HEK293 (cell line): ENCODE measurements around the gene BCAS3.

ENCODE experiments used
- CTCF ChIA-PET: fragments of 350-600 bp; formaldehyde crosslinking; extraction: SDS; loops from one replicate; lab custom pipeline; 2021; ENCODE audit warnings: antibody characterized with exemption; lab: Yijun Ruan, JAX
- POLR2A ChIA-PET: fragments of 300-600 bp; formaldehyde crosslinking; extraction: SDS; loops from one replicate; lab custom pipeline; 2020; ENCODE audit warnings: antibody characterized with exemption, inconsistent platforms; lab: Yijun Ruan, JAX
- H3K27ac ChIP-seq: fragments of 200-500 bp; sonication (Bioruptor generic); 2 replicates; pipeline ENCODE4 v1.5.1; 2014; ENCODE audit warnings: low read depth, low read length, control low read depth, inconsistent platforms; ENCODE audit errors: extremely low read depth
- H3K36me3 ChIP-seq, 2 experiments: fragments of 200-500 bp in 1 of 2; sonication (Bioruptor generic) in 1 of 2; 1 replicate in 1 of 2; 2 replicates in 1 of 2; pipeline ENCODE4 v1.5.1; 2014 to 2017; ENCODE audit warnings: inconsistent platforms in 2 of 2, low read length in 2 of 2; ENCODE audit not compliant: control insufficient read depth in 2 of 2, insufficient read depth in 1 of 2
- H3K4me1 ChIP-seq: fragments of 200-500 bp; sonication (Bioruptor generic); 2 replicates; pipeline ENCODE4 v1.5.1; 2014; ENCODE audit warnings: mild to moderate bottlenecking, low read length, inconsistent platforms; ENCODE audit not compliant: control insufficient read depth, insufficient read depth
- H3K4me3 ChIP-seq: 2 replicates; pipeline ENCODE4 v1.5.1; 2011; ENCODE audit warnings: low read depth, mild to moderate bottlenecking, control low read depth, low read length, moderate library complexity
- H3K9me3 ChIP-seq: fragments of 200-500 bp; sonication (Bioruptor generic); 2 replicates; pipeline ENCODE4 v1.5.1; 2014; ENCODE audit warnings: low read depth, low read length, inconsistent platforms; ENCODE audit not compliant: control insufficient read depth, insufficient read depth
- BCL11B ChIP-seq: fragments of 450-650 bp; formaldehyde crosslinking; IDR thresholded peaks from 2 replicates; pipeline ENCODE4 v1.5.1; 2016; ENCODE audit warnings: low read depth, missing biosample characterization, missing genetic modification characterization
- KLF9 ChIP-seq: fragments of 450-650 bp; formaldehyde crosslinking; IDR thresholded peaks from 2 replicates; pipeline ENCODE4 v1.5.1; 2016; ENCODE audit warnings: missing biosample characterization, missing genetic modification characterization, low read depth
- ZBTB21 ChIP-seq: fragments of 450-650 bp; formaldehyde crosslinking; IDR thresholded peaks from 2 replicates; pipeline ENCODE4 v1.5.1; 2017; ENCODE audit warnings: missing biosample characterization, missing genetic modification characterization
- ZBTB49 ChIP-seq: fragments of 450-650 bp; formaldehyde crosslinking; IDR thresholded peaks from 2 replicates; pipeline ENCODE4 v1.5.1; 2016; ENCODE audit warnings: missing biosample characterization, missing genetic modification characterization, low read depth
- ZNF112 ChIP-seq: fragments of 450-650 bp; formaldehyde crosslinking; IDR thresholded peaks from 2 replicates; pipeline ENCODE4 v1.5.0; 2017; ENCODE audit warnings: missing biosample characterization, missing genetic modification characterization
- ZNF214 ChIP-seq: fragments of 450-650 bp; formaldehyde crosslinking; IDR thresholded peaks from 2 replicates; pipeline ENCODE4 v1.5.1; 2017; ENCODE audit warnings: missing biosample characterization, mild to moderate bottlenecking, missing genetic modification characterization, borderline replicate concordance
- ZNF280C ChIP-seq: fragments of 450-650 bp; formaldehyde crosslinking; IDR thresholded peaks from 2 replicates; pipeline ENCODE4 v1.5.1; 2016; ENCODE audit warnings: missing biosample characterization, missing genetic modification characterization
- ZNF366 ChIP-seq: fragments of 450-650 bp; formaldehyde crosslinking; conservative IDR thresholded peaks from 2 replicates; pipeline ENCODE4 v1.5.1; 2016; ENCODE audit warnings: missing biosample characterization, missing genetic modification characterization
- ZNF585B ChIP-seq: fragments of 450-650 bp; formaldehyde crosslinking; IDR thresholded peaks from 2 replicates; pipeline ENCODE4 v1.5.1; 2016; ENCODE audit warnings: missing biosample characterization, missing genetic modification characterization
- ZNF626 ChIP-seq: fragments of 450-650 bp; sonication (Bioruptor Pico); formaldehyde crosslinking; IDR thresholded peaks from 2 replicates; pipeline ENCODE4 v1.5.1; 2018; ENCODE audit warnings: missing biosample characterization, missing genetic modification characterization, inconsistent platforms
- ZNF639 ChIP-seq: fragments of 450-650 bp; formaldehyde crosslinking; IDR thresholded peaks from 2 replicates; pipeline ENCODE4 v1.5.1; 2016; ENCODE audit warnings: missing biosample characterization, missing genetic modification characterization
- ZNF664 ChIP-seq: fragments of 450-650 bp; formaldehyde crosslinking; IDR thresholded peaks from 2 replicates; pipeline ENCODE4 v1.5.1; 2016; ENCODE audit warnings: missing biosample characterization, missing genetic modification characterization
- ZNF707 ChIP-seq: fragments of 450-650 bp; formaldehyde crosslinking; IDR thresholded peaks from 2 replicates; pipeline ENCODE4 v1.5.1; 2016; ENCODE audit warnings: missing biosample characterization, missing genetic modification characterization
- ZNF76 ChIP-seq: fragments of 450-650 bp; formaldehyde crosslinking; IDR thresholded peaks from 2 replicates; pipeline ENCODE4; 2016; ENCODE audit warnings: low read depth, missing biosample characterization, missing genetic modification characterization, borderline replicate concordance
- ZNF776 ChIP-seq: fragments of 450-650 bp; formaldehyde crosslinking; IDR thresholded peaks from 2 replicates; pipeline ENCODE4 v1.5.0; 2017; ENCODE audit warnings: missing biosample characterization, missing genetic modification characterization, borderline replicate concordance
- TF ChIP-seq, protein P1 (sequence below): fragments of 450-650 bp; formaldehyde crosslinking; IDR thresholded peaks from 2 replicates; pipeline ENCODE4 v1.5.1; 2017; ENCODE audit warnings: missing biosample characterization, missing genetic modification characterization
- TF ChIP-seq, protein P2 (sequence below): fragments of 450-650 bp; formaldehyde crosslinking; IDR thresholded peaks from 2 replicates; pipeline ENCODE4 v1.5.1; 2016; ENCODE audit warnings: missing biosample characterization, missing genetic modification characterization
- TF ChIP-seq, protein P3 (sequence below): fragments of 450-650 bp; formaldehyde crosslinking; conservative IDR thresholded peaks from 2 replicates; pipeline ENCODE4 v1.5.1; 2016; ENCODE audit warnings: low read depth, missing biosample characterization, missing genetic modification characterization
- TF ChIP-seq, protein P4 (sequence below): fragments of 450-650 bp; formaldehyde crosslinking; IDR thresholded peaks from 2 replicates; pipeline ENCODE4 v1.5.1; 2016; ENCODE audit warnings: missing biosample characterization, missing genetic modification characterization

BCAS3 gene

GRCh38 chr17:60823515-60823914 is 145.9 kb downstream of the BCAS3 start:
- Histone ChIP-seq H3K27ac (no peak overlapping the region), H3K4me1 (peaks cover 6% of the 10 kb centered on the region; the same call in 1 of the 2 replicates), H3K9me3 (no peaks in the 10 kb centered on the region), H3K4me3 (no peak overlapping the region), H3K36me3 (no peaks in the 10 kb centered on the region)
- POLR2A ChIA-PET = no interaction called here
- TF ChIP-seq, protein P1, sequence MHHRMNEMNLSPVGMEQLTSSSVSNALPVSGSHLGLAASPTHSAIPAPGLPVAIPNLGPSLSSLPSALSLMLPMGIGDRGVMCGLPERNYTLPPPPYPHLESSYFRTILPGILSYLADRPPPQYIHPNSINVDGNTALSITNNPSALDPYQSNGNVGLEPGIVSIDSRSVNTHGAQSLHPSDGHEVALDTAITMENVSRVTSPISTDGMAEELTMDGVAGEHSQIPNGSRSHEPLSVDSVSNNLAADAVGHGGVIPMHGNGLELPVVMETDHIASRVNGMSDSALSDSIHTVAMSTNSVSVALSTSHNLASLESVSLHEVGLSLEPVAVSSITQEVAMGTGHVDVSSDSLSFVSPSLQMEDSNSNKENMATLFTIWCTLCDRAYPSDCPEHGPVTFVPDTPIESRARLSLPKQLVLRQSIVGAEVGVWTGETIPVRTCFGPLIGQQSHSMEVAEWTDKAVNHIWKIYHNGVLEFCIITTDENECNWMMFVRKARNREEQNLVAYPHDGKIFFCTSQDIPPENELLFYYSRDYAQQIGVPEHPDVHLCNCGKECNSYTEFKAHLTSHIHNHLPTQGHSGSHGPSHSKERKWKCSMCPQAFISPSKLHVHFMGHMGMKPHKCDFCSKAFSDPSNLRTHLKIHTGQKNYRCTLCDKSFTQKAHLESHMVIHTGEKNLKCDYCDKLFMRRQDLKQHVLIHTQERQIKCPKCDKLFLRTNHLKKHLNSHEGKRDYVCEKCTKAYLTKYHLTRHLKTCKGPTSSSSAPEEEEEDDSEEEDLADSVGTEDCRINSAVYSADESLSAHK (tag by site-specific recombination) = no peak
- TF ChIP-seq ZNF112 (tag by site-specific recombination) (no peak), ZNF76 (tag by site-specific recombination) (no peak), ZNF585B (no peak), ZNF664 (tag by site-specific recombination) (no peak), ZBTB21 (no peak)
- TF ChIP-seq, protein P2, sequence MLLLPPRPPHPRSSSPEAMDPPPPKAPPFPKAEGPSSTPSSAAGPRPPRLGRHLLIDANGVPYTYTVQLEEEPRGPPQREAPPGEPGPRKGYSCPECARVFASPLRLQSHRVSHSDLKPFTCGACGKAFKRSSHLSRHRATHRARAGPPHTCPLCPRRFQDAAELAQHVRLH = no peak
- TF ChIP-seq, protein P3, sequence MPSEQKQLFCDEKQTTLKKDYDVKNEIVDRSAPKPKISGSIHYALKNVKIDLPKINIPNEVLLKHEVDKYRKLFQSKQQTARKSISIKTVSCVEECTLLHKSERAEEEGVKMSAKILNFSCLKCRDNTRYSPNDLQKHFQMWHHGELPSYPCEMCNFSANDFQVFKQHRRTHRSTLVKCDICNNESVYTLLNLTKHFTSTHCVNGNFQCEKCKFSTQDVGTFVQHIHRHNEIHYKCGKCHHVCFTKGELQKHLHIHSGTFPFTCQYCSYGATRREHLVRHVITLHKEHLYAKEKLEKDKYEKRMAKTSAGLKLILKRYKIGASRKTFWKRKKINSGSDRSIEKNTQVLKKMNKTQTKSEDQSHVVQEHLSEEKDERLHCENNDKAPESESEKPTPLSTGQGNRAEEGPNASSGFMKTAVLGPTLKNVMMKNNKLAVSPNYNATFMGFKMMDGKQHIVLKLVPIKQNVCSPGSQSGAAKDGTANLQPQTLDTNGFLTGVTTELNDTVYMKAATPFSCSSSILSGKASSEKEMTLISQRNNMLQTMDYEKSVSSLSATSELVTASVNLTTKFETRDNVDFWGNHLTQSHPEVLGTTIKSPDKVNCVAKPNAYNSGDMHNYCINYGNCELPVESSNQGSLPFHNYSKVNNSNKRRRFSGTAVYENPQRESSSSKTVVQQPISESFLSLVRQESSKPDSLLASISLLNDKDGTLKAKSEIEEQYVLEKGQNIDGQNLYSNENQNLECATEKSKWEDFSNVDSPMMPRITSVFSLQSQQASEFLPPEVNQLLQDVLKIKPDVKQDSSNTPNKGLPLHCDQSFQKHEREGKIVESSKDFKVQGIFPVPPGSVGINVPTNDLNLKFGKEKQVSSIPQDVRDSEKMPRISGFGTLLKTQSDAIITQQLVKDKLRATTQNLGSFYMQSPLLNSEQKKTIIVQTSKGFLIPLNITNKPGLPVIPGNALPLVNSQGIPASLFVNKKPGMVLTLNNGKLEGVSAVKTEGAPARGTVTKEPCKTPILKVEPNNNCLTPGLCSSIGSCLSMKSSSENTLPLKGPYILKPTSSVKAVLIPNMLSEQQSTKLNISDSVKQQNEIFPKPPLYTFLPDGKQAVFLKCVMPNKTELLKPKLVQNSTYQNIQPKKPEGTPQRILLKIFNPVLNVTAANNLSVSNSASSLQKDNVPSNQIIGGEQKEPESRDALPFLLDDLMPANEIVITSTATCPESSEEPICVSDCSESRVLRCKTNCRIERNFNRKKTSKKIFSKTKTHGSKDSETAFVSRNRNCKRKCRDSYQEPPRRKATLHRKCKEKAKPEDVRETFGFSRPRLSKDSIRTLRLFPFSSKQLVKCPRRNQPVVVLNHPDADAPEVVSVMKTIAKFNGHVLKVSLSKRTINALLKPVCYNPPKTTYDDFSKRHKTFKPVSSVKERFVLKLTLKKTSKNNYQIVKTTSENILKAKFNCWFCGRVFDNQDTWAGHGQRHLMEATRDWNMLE = no peak
- CTCF ChIA-PET = interaction anchor here (0.6 kb wide), 1 partner anchor 99 kb away, joined by 4 read pairs; no protein-coding TSS in a partner anchor

DNA sequence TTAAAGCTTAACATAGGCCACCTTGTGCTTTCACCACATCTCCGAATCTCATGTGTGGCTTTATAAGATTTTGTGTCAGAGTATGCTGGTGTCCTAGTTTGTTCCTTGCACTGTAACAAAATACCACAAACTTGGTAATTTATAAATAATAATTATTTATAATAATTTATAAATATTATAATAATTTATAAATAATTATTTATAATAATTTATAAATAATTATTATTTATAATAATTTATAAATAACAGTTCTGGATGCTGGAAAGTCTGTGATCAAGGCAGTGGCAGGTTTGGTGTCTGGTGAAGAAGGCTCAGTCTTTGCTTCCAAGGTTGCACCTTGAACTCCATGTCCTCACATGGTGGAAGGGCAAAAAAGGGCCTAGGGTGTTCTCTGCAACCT is 147.7 kb downstream of the BCAS3 start:
- ChIA-PET CTCF (no interaction called here), POLR2A (interaction anchor here (0.6 kb wide), 1 partner anchor 733 kb away, joined by 3 read pairs; no protein-coding TSS in a partner anchor)
- H3K27ac ChIP-seq = no peak overlapping the region
- H3K4me1 ChIP-seq = no peaks in the 10 kb centered on the region
- no peaks in the 10 kb centered on the region for H3K9me3 ChIP-seq
- no peaks in the 10 kb centered on the region for H3K36me3 ChIP-seq
- H3K4me3 ChIP-seq = no peak overlapping the region
- TF ChIP-seq BCL11B (tag by site-specific recombination) = no peak
- TF ChIP-seq ZNF366 (tag by site-specific recombination) = no peak
- no peak for TF ChIP-seq ZNF776 (tag by site-specific recombination)
- no peak for TF ChIP-seq KLF9 (tag by site-specific recombination)
- TF ChIP-seq ZBTB49 (tag by site-specific recombination) = no peak
- TF ChIP-seq ZNF707 (tag by site-specific recombination) = no peak
- no peak for TF ChIP-seq ZNF639 (tag by site-specific recombination)
- no peak for TF ChIP-seq ZNF626
- no peak for TF ChIP-seq ZNF214 (tag by site-specific recombination)
- TF ChIP-seq ZNF280C (tag by site-specific recombination) = no peak
- TF ChIP-seq, protein P4, sequence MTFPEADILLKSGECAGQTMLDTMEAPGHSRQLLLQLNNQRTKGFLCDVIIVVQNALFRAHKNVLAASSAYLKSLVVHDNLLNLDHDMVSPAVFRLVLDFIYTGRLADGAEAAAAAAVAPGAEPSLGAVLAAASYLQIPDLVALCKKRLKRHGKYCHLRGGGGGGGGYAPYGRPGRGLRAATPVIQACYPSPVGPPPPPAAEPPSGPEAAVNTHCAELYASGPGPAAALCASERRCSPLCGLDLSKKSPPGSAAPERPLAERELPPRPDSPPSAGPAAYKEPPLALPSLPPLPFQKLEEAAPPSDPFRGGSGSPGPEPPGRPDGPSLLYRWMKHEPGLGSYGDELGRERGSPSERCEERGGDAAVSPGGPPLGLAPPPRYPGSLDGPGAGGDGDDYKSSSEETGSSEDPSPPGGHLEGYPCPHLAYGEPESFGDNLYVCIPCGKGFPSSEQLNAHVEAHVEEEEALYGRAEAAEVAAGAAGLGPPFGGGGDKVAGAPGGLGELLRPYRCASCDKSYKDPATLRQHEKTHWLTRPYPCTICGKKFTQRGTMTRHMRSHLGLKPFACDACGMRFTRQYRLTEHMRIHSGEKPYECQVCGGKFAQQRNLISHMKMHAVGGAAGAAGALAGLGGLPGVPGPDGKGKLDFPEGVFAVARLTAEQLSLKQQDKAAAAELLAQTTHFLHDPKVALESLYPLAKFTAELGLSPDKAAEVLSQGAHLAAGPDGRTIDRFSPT (tag by site-specific recombination) = no peak
